Vagina (tissue), 2 donors: ENCODE data around the gene IRF1. TPM values are rescaled to one million over a fixed set of nuclear protein-coding genes. Genes with fewer than 3 reads are reported as not detected.
A peak's percentile ranks its signal among the peaks of the same experiment; 100 is the strongest.

Experiments used
- DNase-seq, 2 donors: peaks; one replicate each; pipeline ENCODE4 v3.0.0-alpha.2; 2017; ENCODE audit errors: extremely low spot score in 2 of 2
- H3K27ac ChIP-seq: fragments of 200-600 bp; sonication (generic); one replicate; pipeline ENCODE4 v1.5.1; 2019
- H3K27me3 ChIP-seq: fragments of 200-600 bp; sonication (generic); one replicate; pipeline ENCODE4 v1.5.1; 2019
- H3K36me3 ChIP-seq, 2 donors: fragments of 200-600 bp; sonication (generic); one replicate each; pipeline ENCODE4 v1.5.1; 2017 to 2019
- H3K4me1 ChIP-seq: fragments of 200-600 bp; sonication (generic); one replicate; pipeline ENCODE4 v1.5.1; 2019
- H3K4me3 ChIP-seq, 2 donors: fragments of 200-600 bp; sonication (generic); 1 replicate in 1 of 2; 2 replicates in 1 of 2; pipeline ENCODE4 v1.5.1; 2016 to 2019
- H3K9me3 ChIP-seq: fragments of 200-600 bp; sonication (generic); one replicate; pipeline ENCODE4 v1.5.1; 2019
- CTCF ChIP-seq, 3 experiments: fragments of 450-650 bp in 2 of 3; fragments of 200-600 bp in 1 of 3; sonication (generic) in 1 of 3; IDR thresholded peaks; one replicate each; pipeline ENCODE4 v1.5.1; 2017 to 2019; ENCODE audit warnings: antibody characterized with exemption in 3 of 3, mild to moderate bottlenecking in 2 of 3, moderate library complexity in 2 of 3
- POLR2A ChIP-seq, 2 donors: fragments of 450-650 bp; IDR thresholded peaks; one replicate each; pipeline ENCODE4 v1.6.1; 2017; ENCODE audit warnings: antibody characterized with exemption in 2 of 2, mild to moderate bottlenecking in 2 of 2, moderate library complexity in 2 of 2
- POLR2AphosphoS5 ChIP-seq, 2 donors: sonication (generic); formaldehyde crosslinking; IDR thresholded peaks; one replicate each; pipeline ENCODE4 v1.9.0; 2017; ENCODE audit warnings: antibody characterized with exemption in 2 of 2, mild to moderate bottlenecking in 2 of 2, low read depth in 1 of 2; ENCODE audit not compliant: insufficient read depth in 1 of 2
- intact Hi-C: fragments of 100-400 bp; cut with DNase I; formaldehyde crosslinking; loops from one replicate; pipeline ENCODE4 v1.15.1; 2023
- total RNA-seq: library from RNA; depleted of rRNA; stranded (reverse); fragments of >200 nt; gene quantifications from one replicate; pipeline ENCODE4 v1.2.3, GENCODE V29; 2016

Gene IRF1
- total RNA-seq, 1 donor from 2014 or later = 49.8 TPM

- Histone ChIP-seq H3K4me3 (no peak overlapping the region), H3K27me3 (no peaks in the 10 kb centered on the region), H3K9me3 (no peaks in the 10 kb centered on the region), H3K36me3 (peaks cover 6 to 30% of the 10 kb centered on the region in 2 donors), H3K4me1 (peaks cover 40% of the 10 kb centered on the region), H3K27ac (no peak overlapping the region)
- DNase-seq = no peak
- no peak for TF ChIP-seq POLR2A (IDR thresholded peaks at IDR 0.05)
- TF ChIP-seq CTCF (IDR thresholded peaks at IDR 0.05) = no peak
- no peak for TF ChIP-seq POLR2AphosphoS5 (IDR thresholded peaks at IDR 0.05; ENCODE audit: insufficient read depth in 1 of 2, low read depth in 1 of 2)
- intact Hi-C loops = no loop called here
Observed at GRCh38 chr5:132480893-132481595, 9.5 kb downstream of the IRF1 start.

- TF ChIP-seq POLR2AphosphoS5 (IDR thresholded peaks at IDR 0.05; ENCODE audit: insufficient read depth in 1 of 2, low read depth in 1 of 2) (no peak), POLR2A (IDR thresholded peaks at IDR 0.05) (no peak), CTCF (IDR thresholded peaks at IDR 0.05) (no peak)
- Histone ChIP-seq H3K4me1 (peaks cover 40% of the 10 kb centered on the region), H3K27ac (no peak overlapping the region), H3K27me3 (no peaks in the 10 kb centered on the region), H3K36me3 (peaks cover 6 to 25% of the 10 kb centered on the region in 2 donors), H3K9me3 (no peaks in the 10 kb centered on the region), H3K4me3 (no peak overlapping the region)
- intact Hi-C loops = no loop called here
- DNase-seq = no peak
Observed at GRCh38 chr5:132480546-132480892, 10.1 kb downstream of the IRF1 start.

GRCh38 chr5:132480042-132480441 is 10.5 kb downstream of the IRF1 start:
- H3K4me1 ChIP-seq = peaks cover 40% of the 10 kb centered on the region
- DNase-seq = no peak
- intact Hi-C loops = no loop called here
- TF ChIP-seq POLR2A (IDR thresholded peaks at IDR 0.05) = no peak
- TF ChIP-seq POLR2AphosphoS5 (IDR thresholded peaks at IDR 0.05; ENCODE audit: insufficient read depth in 1 of 2, low read depth in 1 of 2) = no peak
- TF ChIP-seq CTCF (IDR thresholded peaks at IDR 0.05) = no peak
- peaks cover 6 to 20% of the 10 kb centered on the region in 2 donors for H3K36me3 ChIP-seq
- H3K4me3 ChIP-seq = no peak overlapping the region
- H3K27ac ChIP-seq = no peak overlapping the region
- H3K27me3 ChIP-seq = no peaks in the 10 kb centered on the region
- no peaks in the 10 kb centered on the region for H3K9me3 ChIP-seq

- peaks cover 45% of the 10 kb centered on the region for H3K4me1 ChIP-seq
- no peaks in the 10 kb centered on the region for H3K27me3 ChIP-seq
- intact Hi-C loops = no loop called here
- DNase-seq = no peak
- H3K36me3 ChIP-seq = peaks cover 6 to 14% of the 10 kb centered on the region in 2 donors
- H3K4me3 ChIP-seq = no peak overlapping the region
- TF ChIP-seq CTCF (IDR thresholded peaks at IDR 0.05) (no peak), POLR2A (IDR thresholded peaks at IDR 0.05) (no peak), POLR2AphosphoS5 (IDR thresholded peaks at IDR 0.05; ENCODE audit: insufficient read depth in 1 of 2, low read depth in 1 of 2) (no peak)
- H3K9me3 ChIP-seq = no peaks in the 10 kb centered on the region
- peak overlapping the region; percentile 22 for H3K27ac ChIP-seq
Observed at GRCh38 chr5:132479111-132479951, 11.2 kb downstream of the IRF1 start.
